Measurements from ENCODE around the gene CLTC.

DNA sequence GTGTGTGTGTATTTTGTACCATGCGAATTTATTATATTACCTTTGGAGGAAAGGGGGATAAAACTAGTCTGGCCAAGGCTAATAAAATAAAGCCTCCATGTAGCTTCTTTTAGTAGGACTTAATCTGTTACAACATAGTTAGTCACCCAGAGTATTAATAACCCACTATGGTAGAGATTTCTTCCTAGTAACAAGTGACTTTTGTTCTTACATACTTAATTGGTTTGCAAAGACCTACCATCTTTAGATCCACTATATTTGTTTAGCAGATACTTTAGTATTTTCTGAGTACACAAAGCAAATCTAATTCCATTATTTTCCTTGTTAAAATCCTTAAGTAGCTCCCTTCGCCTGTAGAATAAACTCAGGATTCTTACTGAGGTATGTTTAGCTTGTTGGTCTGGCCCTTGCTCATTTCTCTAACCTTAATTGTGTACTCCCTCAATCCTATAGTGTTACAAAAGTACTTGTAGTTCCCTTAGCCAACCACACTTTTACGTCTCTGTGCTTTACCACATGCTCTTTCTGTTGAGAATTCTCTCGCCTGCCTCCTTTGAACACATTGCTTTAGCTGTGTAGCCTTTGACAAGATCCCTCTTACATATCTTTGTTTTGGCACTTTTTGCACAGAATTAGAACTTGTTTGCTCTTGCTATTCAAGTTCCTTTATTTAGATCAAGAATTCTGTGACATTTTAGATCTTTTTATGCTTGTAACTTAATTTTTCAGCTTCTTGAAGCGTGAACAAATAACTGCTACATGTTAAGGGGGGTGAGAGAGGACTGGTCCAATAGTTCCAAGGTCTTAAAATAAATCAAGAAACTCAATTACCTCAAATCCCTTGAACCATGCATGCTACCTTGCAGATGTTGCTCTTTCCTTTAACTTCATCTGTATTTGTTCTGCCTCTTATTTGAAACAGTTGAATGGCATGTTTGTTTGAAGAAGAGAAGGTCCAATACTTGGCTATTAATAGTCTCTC lies 23.8 kb downstream of the CLTC start:
- TF ChIP-seq, protein P1, sequence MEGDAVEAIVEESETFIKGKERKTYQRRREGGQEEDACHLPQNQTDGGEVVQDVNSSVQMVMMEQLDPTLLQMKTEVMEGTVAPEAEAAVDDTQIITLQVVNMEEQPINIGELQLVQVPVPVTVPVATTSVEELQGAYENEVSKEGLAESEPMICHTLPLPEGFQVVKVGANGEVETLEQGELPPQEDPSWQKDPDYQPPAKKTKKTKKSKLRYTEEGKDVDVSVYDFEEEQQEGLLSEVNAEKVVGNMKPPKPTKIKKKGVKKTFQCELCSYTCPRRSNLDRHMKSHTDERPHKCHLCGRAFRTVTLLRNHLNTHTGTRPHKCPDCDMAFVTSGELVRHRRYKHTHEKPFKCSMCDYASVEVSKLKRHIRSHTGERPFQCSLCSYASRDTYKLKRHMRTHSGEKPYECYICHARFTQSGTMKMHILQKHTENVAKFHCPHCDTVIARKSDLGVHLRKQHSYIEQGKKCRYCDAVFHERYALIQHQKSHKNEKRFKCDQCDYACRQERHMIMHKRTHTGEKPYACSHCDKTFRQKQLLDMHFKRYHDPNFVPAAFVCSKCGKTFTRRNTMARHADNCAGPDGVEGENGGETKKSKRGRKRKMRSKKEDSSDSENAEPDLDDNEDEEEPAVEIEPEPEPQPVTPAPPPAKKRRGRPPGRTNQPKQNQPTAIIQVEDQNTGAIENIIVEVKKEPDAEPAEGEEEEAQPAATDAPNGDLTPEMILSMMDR (conservative IDR thresholded peaks at IDR 0.05): no peak
- no peak for TF ChIP-seq EZH2 (IDR thresholded peaks at IDR 0.05; ENCODE audit: low read depth)
